GM23338 (cell line): Measurements from ENCODE around the gene SLX4IP. TPM values are rescaled to one million over a fixed set of nuclear protein-coding genes. Genes with fewer than 3 reads are reported as not detected.

Source experiments
- ATAC-seq: fragments of 200-7000 bp; cut with Tn5 transposase; 3 replicates; pipeline ENCODE4 v1.9.1; 2020
- DNase-seq: peaks from one replicate; pipeline ENCODE4 v3.0.0-alpha.2; 2015; ENCODE audit warnings: low spot score
- H2AFZ ChIP-seq: fragments of 200-600 bp; sonication (generic); 2 replicates; pipeline ENCODE4 v1.8.0; 2016; ENCODE audit warnings: antibody characterized with exemption, mild to moderate bottlenecking, moderate library complexity
- H3F3A ChIP-seq: fragments of 200-600 bp; sonication (generic); replicated peaks from 2 replicates; pipeline ENCODE4 v1.8.0; 2017; ENCODE audit warnings: antibody characterized with exemption, mixed run types, low read depth
- H3K27ac ChIP-seq: fragments of 200-600 bp; sonication (generic); 2 replicates; pipeline ENCODE4 v1.6.1; 2016; ENCODE audit warnings: low read depth
- H3K27me3 ChIP-seq: fragments of 200-600 bp; sonication (generic); 2 replicates; pipeline ENCODE4 v1.8.0; 2016; ENCODE audit warnings: mild to moderate bottlenecking, mixed run types, moderate library complexity; ENCODE audit not compliant: insufficient read depth
- H3K36me3 ChIP-seq: fragments of 200-600 bp; sonication (generic); 2 replicates; pipeline ENCODE4 v1.8.0; 2016; ENCODE audit warnings: mild to moderate bottlenecking; ENCODE audit not compliant: insufficient read depth
- H3K4me1 ChIP-seq: fragments of 200-600 bp; sonication (generic); 2 replicates; pipeline ENCODE4 v1.8.0; 2016; ENCODE audit warnings: mild to moderate bottlenecking, moderate library complexity; ENCODE audit not compliant: insufficient read depth
- H3K4me2 ChIP-seq: fragments of 200-600 bp; sonication (generic); 2 replicates; pipeline ENCODE4 v1.7.1; 2017; ENCODE audit warnings: mixed run types
- H3K4me3 ChIP-seq: fragments of 200-600 bp; sonication (generic); 2 replicates; pipeline ENCODE4 v1.6.1; 2016; ENCODE audit warnings: mixed run types
- H3K79me2 ChIP-seq: fragments of 200-600 bp; sonication (generic); replicated peaks from 2 replicates; pipeline ENCODE4 v1.8.0; 2017; ENCODE audit warnings: mild to moderate bottlenecking; ENCODE audit not compliant: insufficient read depth
- H3K9me2 ChIP-seq: fragments of 200-600 bp; sonication (generic); 2 replicates; pipeline ENCODE4 v1.8.0; 2017; ENCODE audit not compliant: insufficient read depth
- H4K20me1 ChIP-seq: fragments of 200-600 bp; sonication (generic); replicated peaks from 2 replicates; pipeline ENCODE4 v1.8.0; 2017; ENCODE audit warnings: mild to moderate bottlenecking; ENCODE audit not compliant: insufficient read depth
- H3K27ac Mint-ChIP-seq: 2 replicates; pipeline ENCODE4 v1.8.0; 2020; ENCODE audit warnings: inconsistent platforms, mild to moderate bottlenecking, moderate library complexity, mixed read lengths
- H3K27me3 Mint-ChIP-seq: 3 replicates; pipeline ENCODE4 v1.8.0; 2022; ENCODE audit warnings: low read depth, mild to moderate bottlenecking, moderate library complexity, mixed read lengths, inconsistent platforms; ENCODE audit not compliant: insufficient read depth, poor library complexity
- H3K36me3 Mint-ChIP-seq: 3 replicates; pipeline ENCODE4 v1.8.0; 2021; ENCODE audit warnings: low read depth, mild to moderate bottlenecking, inconsistent platforms, moderate library complexity, mixed read lengths
- H3K4me1 Mint-ChIP-seq: 3 replicates; pipeline ENCODE4 v1.8.0; 2020; ENCODE audit warnings: mild to moderate bottlenecking, inconsistent platforms, mixed read lengths
- H3K4me3 Mint-ChIP-seq: 3 replicates; pipeline ENCODE4 v1.8.0; 2021; ENCODE audit warnings: moderate library complexity, mild to moderate bottlenecking, inconsistent platforms, mixed read lengths
- H3K9me3 Mint-ChIP-seq: 3 replicates; pipeline ENCODE4 v1.8.0; 2020; ENCODE audit warnings: moderate library complexity, mild to moderate bottlenecking, inconsistent platforms, mixed read lengths
- CREB1 ChIP-seq: fragments of 250-450 bp; sonication (Bioruptor Pico); IDR thresholded peaks from 2 replicates; pipeline ENCODE4 v1.5.0; 2020; ENCODE audit warnings: low read depth, mild to moderate bottlenecking, moderate library complexity
- CTCF ChIP-seq, 2 experiments: fragments of 200-600 bp in 1 of 2; sonication (generic) in 1 of 2; conservative IDR thresholded peaks; 2 replicates each; pipeline versions ENCODE4 v1.5.1 to v1.6.1; 2016 to 2017; ENCODE audit warnings: antibody characterized with exemption in 2 of 2, low read depth in 2 of 2, mild to moderate bottlenecking in 2 of 2, moderate library complexity in 1 of 2
- ETS1 ChIP-seq: IDR thresholded peaks from 2 replicates; pipeline ENCODE4 v1.6.1; 2016; ENCODE audit warnings: antibody characterized with exemption
- EZH2 ChIP-seq: fragments of 200-600 bp; sonication (generic); IDR thresholded peaks from one replicate; pipeline ENCODE4 v1.8.0; 2017; ENCODE audit warnings: antibody characterized with exemption, mild to moderate bottlenecking, low read depth; ENCODE audit not compliant: unreplicated experiment
- EZH2phosphoT487 ChIP-seq: fragments of 200-600 bp; sonication (generic); IDR thresholded peaks from one replicate; pipeline ENCODE4 v1.8.1; 2018; ENCODE audit warnings: antibody characterized with exemption; ENCODE audit not compliant: unreplicated experiment
- JUNB ChIP-seq: IDR thresholded peaks from one replicate; pipeline ENCODE4 v1.6.1; 2016; ENCODE audit warnings: antibody characterized with exemption; ENCODE audit not compliant: unreplicated experiment
- POLR2AphosphoS5 ChIP-seq: IDR thresholded peaks from 2 replicates; pipeline ENCODE4 v1.6.1; 2016; ENCODE audit warnings: antibody characterized with exemption, low read depth
- ZNF462 ChIP-seq: fragments of 250-450 bp; sonication (Bioruptor Pico); IDR thresholded peaks from 2 replicates; pipeline ENCODE4 v1.5.0; 2020; ENCODE audit warnings: mild to moderate bottlenecking, moderate library complexity
- polyA plus RNA-seq: library from polyadenylated mRNA; unstranded; fragments of >200 nt; fragmentation: Nextera tagmentation; extraction: Ambion mirVana; gene quantifications from 2 replicates; pipeline ENCODE4 v1.2.1, GENCODE V29; 2016
- total RNA-seq: library from RNA; depleted of rRNA; stranded (reverse); fragments of >200 nt; shearing (Covaris generic); gene quantifications from 2 replicates; pipeline ENCODE4 v1.2.3, GENCODE V29; 2014

SLX4IP gene
- total and polyA plus RNA-seq, 2 experiments from 2014 or later, result 9.1 to 9.8 TPM

DNA sequence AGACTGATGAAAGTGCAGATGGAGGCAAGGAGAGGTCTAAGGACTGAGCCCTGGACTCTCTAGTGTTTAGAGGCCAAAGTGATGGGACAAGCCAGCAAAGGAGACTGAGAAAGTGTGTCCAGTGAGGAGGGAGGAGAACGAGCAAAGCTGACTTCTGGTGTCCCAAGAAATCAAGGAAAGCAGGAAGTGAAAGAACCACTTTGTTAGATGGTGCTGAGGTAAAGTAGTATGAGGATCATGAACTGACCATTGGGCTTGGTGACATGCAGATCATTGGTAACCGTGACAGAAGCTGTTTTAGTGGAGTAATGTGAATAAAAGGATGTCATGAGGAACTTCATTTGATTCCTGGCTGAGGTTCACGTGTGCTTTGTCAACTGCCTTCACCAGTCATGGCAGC is 108.4 kb downstream of the SLX4IP start:
- Histone ChIP-seq H3K36me3 (no peaks in the 10 kb centered on the region), H4K20me1 (no peaks in the 10 kb centered on the region), H3F3A (no peaks in the 10 kb centered on the region), H3K4me1 (peaks cover 18% of the 10 kb centered on the region; the same call in 1 of the 2 replicates), H3K4me2 (no peak overlapping the region), H3K9me2 (no peaks in the 10 kb centered on the region), H2AFZ (no peak overlapping the region), H3K79me2 (0 out of 2 replicates have a peak, but pooled peaks cover 4% of the 10 kb centered on the region), H3K27me3 (no peaks in the 10 kb centered on the region), H3K4me3 (no peak overlapping the region), H3K27ac (no peak overlapping the region)
- no peak overlapping the region for H3K27ac Mint-ChIP-seq
- H3K27me3 Mint-ChIP-seq, result peaks cover 1% of the 10 kb centered on the region
- H3K36me3 Mint-ChIP-seq, result no peaks in the 10 kb centered on the region
- no peak overlapping the region for H3K4me3 Mint-ChIP-seq
- DNase-seq (no peak), ATAC-seq (no peak)
- peaks cover 41% of the 10 kb centered on the region for H3K4me1 Mint-ChIP-seq
- TF ChIP-seq EZH2 (no peak), EZH2phosphoT487 (no peak), POLR2AphosphoS5 (no peak), JUNB (no peak), ZNF462 (CRISPR knock-in tag) (no peak), CTCF (conservative IDR thresholded peaks at IDR 0.05; ENCODE audit: low read depth in 2 of 2) (no peak), ETS1 (no peak), CREB1 (CRISPR knock-in tag) (no peak)
- H3K9me3 Mint-ChIP-seq, result no peaks in the 10 kb centered on the region
